ENCODE results near the gene SNAP47.

Gene SNAP47

DNA sequence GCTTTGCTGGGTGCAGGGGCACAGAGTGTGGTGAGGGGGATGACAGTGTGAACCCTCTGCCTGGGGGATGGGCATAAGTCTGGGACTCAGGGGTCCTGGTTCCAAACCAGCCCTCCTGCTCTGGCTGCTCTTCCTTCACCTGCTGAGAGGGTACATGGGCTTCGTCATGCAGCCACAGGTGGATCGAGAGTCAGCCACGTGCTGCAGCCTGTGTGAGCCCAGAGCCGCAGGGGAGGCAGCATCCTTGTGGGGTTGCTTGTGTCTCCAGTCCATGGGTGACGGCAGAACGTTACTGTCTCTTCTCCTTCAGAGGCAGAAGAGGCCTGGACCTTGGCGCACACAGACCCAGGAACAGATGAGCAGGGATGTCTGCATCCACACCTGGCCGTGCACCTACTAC lies 12.1 kb downstream of the SNAP47 start:
- no peak for TF ChIP-seq CTCF (IDR thresholded peaks at IDR 0.05; ENCODE audit: low read depth, low read length)
- no peak overlapping the region for H3K4me3 ChIP-seq (ENCODE audit: low read depth, low read length)

DNA sequence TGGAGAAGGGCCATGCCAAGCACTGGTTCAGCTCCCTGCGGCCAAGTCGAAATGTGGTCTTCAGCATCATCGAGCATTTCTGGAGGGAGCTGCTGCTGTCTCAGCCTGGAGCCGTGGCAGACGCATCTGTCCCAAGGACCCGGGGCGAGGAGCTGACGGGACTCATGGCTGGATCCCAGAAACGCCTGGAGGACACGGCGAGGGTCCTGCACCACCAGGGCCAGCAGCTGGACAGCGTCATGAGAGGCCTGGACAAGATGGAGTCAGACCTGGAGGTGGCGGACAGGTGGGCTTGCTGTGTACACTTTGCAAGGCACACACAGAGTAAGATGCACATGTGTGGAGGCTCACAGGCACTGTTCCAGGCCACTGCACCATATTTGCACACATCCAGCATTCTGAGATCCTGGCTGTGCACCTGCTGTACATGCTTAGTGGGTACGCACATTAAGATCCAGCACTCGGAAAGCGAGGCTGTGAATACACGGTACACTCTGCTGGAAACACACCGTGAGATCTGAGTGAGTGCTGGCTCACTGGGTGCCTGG lies 12.8 kb downstream of the SNAP47 start:
- TF ChIP-seq CTCF (IDR thresholded peaks at IDR 0.05; ENCODE audit: low read depth, low read length), result no peak
- no peak overlapping the region for H3K4me3 ChIP-seq (ENCODE audit: low read depth, low read length)

GRCh38 chr1:227748496-227749182 lies 13.4 kb downstream of the SNAP47 start:
- no peak overlapping the region for H3K4me3 ChIP-seq (ENCODE audit: low read depth, low read length)
- TF ChIP-seq CTCF (IDR thresholded peaks at IDR 0.05; ENCODE audit: low read depth, low read length), result no peak

DNA sequence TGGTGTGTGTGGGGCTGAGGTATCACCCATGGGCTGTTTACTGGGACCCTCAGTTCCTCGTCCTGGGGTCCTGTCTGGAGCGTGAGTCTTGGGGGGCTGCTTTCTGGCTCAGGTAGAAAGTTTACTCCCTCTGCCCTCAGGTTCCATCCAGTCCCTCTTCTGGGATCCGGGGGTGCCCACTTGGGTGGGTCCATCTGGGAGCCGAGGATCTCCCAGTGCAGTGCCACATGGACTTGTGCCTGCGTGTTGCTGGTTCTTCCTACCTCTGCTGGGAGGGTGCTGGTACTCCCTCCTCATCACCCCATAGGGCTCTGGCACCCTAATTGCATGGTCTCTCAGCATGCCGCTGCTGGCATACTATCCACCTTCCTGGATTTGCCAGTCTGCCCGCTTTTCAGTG lies 14.0 kb downstream of the SNAP47 start:
- no peak overlapping the region for H3K4me3 ChIP-seq (ENCODE audit: low read depth, low read length)
- no peak for TF ChIP-seq CTCF (IDR thresholded peaks at IDR 0.05; ENCODE audit: low read depth, low read length)

GRCh38 chr1:227749916-227750710 lies 14.9 kb downstream of the SNAP47 start:
- no peak overlapping the region for H3K4me3 ChIP-seq (ENCODE audit: low read depth, low read length)
- no peak for TF ChIP-seq CTCF (IDR thresholded peaks at IDR 0.05; ENCODE audit: low read depth, low read length)

- H3K4me3 ChIP-seq (ENCODE audit: low read depth, low read length), result no peak overlapping the region
- no peak for TF ChIP-seq CTCF (IDR thresholded peaks at IDR 0.05; ENCODE audit: low read depth, low read length)
Observed at GRCh38 chr1:227753999-227754711, 18.9 kb downstream of the SNAP47 start.
